Measurements from ENCODE around the gene SPATS2L. TPM values are rescaled to one million over a fixed set of nuclear protein-coding genes. Genes with fewer than 3 reads are reported as not detected.

Gene SPATS2L
- total and polyA plus RNA-seq, 2 experiments from 2014 or later: 159 to 202 TPM

DNA sequence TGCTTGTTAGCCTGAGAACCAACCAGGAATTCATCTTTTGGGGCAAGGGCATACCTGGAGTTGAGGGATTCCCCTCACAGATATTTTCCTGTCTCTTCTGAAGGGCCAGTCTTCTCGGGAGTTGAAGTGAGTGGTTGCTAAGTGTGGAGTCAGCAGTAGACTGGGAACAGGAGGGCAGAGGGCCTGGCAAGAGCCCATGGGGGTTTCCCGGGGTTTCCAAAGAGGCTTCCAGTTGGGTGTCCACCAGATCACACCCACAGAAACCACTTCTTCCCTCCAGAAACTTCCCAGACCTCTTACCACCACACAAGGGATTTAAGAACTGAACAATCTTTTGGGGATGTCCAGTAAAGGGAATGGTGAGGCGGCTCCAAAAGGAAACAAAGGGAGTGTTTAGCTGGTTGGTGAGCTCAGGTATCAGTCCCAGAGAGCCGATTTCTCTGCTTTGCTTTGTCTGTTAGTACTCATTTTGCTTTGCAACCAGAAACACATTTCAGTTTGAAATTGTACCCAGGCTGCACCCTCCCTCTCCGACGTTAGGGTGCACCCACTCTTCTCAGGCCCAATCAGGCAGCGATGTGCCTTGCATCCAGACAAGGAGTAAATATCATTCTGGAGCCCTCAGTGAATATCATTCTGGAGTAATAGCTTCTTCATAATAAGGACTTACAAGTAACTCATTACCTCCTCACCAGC, 47.5 kb upstream of the SPATS2L start:
- no peaks in the 10 kb centered on the region for H3K27me3 ChIP-seq
- no peaks in the 10 kb centered on the region for H3K36me3 ChIP-seq (replicated peaks; ENCODE audit: insufficient read depth, low read depth)
- no peaks in the 10 kb centered on the region for H3K9me3 ChIP-seq (ENCODE audit: low read depth)
- 80% methylated on average over 7 of the region's 7 CpGs for WGBS (ENCODE audit: low lambda C conversion rate, missing lambda C conversion rate)
- no peaks in the 10 kb centered on the region for H3K9me2 ChIP-seq (replicated peaks; ENCODE audit: insufficient read depth)
- H2AFZ ChIP-seq: no peak overlapping the region
- no peak overlapping the region for H3K4me3 ChIP-seq
- no peaks in the 10 kb centered on the region for H3K79me2 ChIP-seq
- no peak for DNase-seq (ENCODE audit: low spot score)
- H3K4me1 ChIP-seq (ENCODE audit: insufficient read depth): peaks cover 8% of the 10 kb centered on the region
- H3K4me2 ChIP-seq: peak overlapping the region; percentile 39
- peak overlapping the region; percentile 61 for H3K27ac ChIP-seq
- H4K20me1 ChIP-seq (ENCODE audit: insufficient read depth, poor library complexity, severe bottlenecking): no peaks in the 10 kb centered on the region
- no peak for TF ChIP-seq EZH2phosphoT487 (IDR thresholded peaks at IDR 0.05; ENCODE audit: low read depth, severe bottlenecking, unreplicated experiment)
- TF ChIP-seq EZH2 (IDR thresholded peaks at IDR 0.05; ENCODE audit: borderline replicate concordance): no peak

DNA sequence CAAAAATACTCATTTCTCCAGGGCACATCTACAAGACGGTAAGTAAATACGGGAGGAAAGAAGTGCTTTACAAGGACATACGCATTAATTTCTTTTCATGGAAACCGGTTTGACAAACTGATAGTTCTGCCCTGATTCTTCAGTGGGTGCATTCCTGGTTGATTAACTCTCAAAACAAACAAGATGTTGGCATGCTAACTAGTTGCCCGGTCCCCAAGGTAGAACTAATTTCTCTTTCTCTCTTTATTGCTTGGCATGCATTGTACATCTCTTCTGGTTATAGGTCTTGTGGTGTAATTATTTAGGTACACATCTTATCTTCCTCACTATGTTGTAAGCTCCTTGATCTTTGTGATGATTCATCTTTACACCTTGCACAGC, 46.9 kb upstream of the SPATS2L start:
- Histone ChIP-seq H3K4me3 (no peak overlapping the region), H3K4me1 (ENCODE audit: insufficient read depth) (peaks cover 8% of the 10 kb centered on the region), H2AFZ (no peak overlapping the region), H3K79me2 (no peaks in the 10 kb centered on the region), H4K20me1 (ENCODE audit: insufficient read depth, poor library complexity, severe bottlenecking) (no peaks in the 10 kb centered on the region), H3K27ac (peak overlapping the region; percentile 61), H3K36me3 (replicated peaks; ENCODE audit: insufficient read depth, low read depth) (no peaks in the 10 kb centered on the region), H3K9me2 (replicated peaks; ENCODE audit: insufficient read depth) (no peaks in the 10 kb centered on the region), H3K9me3 (ENCODE audit: low read depth) (no peaks in the 10 kb centered on the region), H3K27me3 (no peaks in the 10 kb centered on the region), H3K4me2 (peak overlapping the region; percentile 39)
- TF ChIP-seq, protein P1, sequence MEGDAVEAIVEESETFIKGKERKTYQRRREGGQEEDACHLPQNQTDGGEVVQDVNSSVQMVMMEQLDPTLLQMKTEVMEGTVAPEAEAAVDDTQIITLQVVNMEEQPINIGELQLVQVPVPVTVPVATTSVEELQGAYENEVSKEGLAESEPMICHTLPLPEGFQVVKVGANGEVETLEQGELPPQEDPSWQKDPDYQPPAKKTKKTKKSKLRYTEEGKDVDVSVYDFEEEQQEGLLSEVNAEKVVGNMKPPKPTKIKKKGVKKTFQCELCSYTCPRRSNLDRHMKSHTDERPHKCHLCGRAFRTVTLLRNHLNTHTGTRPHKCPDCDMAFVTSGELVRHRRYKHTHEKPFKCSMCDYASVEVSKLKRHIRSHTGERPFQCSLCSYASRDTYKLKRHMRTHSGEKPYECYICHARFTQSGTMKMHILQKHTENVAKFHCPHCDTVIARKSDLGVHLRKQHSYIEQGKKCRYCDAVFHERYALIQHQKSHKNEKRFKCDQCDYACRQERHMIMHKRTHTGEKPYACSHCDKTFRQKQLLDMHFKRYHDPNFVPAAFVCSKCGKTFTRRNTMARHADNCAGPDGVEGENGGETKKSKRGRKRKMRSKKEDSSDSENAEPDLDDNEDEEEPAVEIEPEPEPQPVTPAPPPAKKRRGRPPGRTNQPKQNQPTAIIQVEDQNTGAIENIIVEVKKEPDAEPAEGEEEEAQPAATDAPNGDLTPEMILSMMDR (IDR thresholded peaks at IDR 0.05; ENCODE audit: poor library complexity): no peak
- 53% methylated on average over 5 of the region's 5 CpGs for WGBS (ENCODE audit: low lambda C conversion rate, missing lambda C conversion rate)
- DNase-seq (ENCODE audit: low spot score): peak; percentile 25

DNA sequence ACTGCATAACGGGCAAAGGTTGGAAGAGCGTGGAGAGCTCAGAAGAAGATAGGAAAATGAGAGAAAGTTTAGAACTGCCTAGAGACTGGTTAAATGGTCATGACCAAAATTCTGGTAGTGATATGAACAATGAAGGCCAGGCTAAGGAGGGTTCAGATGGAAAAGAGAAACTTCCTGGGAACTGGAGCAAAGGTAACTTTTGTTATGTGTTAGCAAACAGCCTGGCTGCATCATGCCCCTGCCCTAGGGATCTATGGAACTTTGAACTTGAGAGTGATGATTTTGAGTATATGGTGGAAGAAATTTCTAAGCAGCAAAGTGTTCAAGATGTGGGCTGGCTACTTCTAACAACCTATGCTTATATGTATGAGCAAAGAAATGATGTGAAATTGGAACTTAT, 44.4 kb upstream of the SPATS2L start:
- no peaks in the 10 kb centered on the region for H3K79me2 ChIP-seq
- no peak overlapping the region for H3K4me3 ChIP-seq
- no peaks in the 10 kb centered on the region for H3K27me3 ChIP-seq
- H3K9me3 ChIP-seq (ENCODE audit: low read depth): no peaks in the 10 kb centered on the region
- H3K4me1 ChIP-seq (ENCODE audit: insufficient read depth): peaks cover 8% of the 10 kb centered on the region
- no peaks in the 10 kb centered on the region for H4K20me1 ChIP-seq (ENCODE audit: insufficient read depth, poor library complexity, severe bottlenecking)
- H3K4me2 ChIP-seq: no peak overlapping the region
- no peak for TF ChIP-seq EZH2phosphoT487 (IDR thresholded peaks at IDR 0.05; ENCODE audit: low read depth, severe bottlenecking, unreplicated experiment)
- TF ChIP-seq EZH2 (IDR thresholded peaks at IDR 0.05; ENCODE audit: borderline replicate concordance): no peak
- TF ChIP-seq, protein P1 (IDR thresholded peaks at IDR 0.05; ENCODE audit: poor library complexity): no peak
- H2AFZ ChIP-seq: no peak overlapping the region
- no peak for DNase-seq (ENCODE audit: low spot score)
- no peaks in the 10 kb centered on the region for H3K36me3 ChIP-seq (replicated peaks; ENCODE audit: insufficient read depth, low read depth)
- no peak overlapping the region for H3K27ac ChIP-seq
- no peaks in the 10 kb centered on the region for H3K9me2 ChIP-seq (replicated peaks; ENCODE audit: insufficient read depth)
- WGBS (ENCODE audit: low lambda C conversion rate, missing lambda C conversion rate): 97% methylated on average over 2 of the region's 2 CpGs

DNA sequence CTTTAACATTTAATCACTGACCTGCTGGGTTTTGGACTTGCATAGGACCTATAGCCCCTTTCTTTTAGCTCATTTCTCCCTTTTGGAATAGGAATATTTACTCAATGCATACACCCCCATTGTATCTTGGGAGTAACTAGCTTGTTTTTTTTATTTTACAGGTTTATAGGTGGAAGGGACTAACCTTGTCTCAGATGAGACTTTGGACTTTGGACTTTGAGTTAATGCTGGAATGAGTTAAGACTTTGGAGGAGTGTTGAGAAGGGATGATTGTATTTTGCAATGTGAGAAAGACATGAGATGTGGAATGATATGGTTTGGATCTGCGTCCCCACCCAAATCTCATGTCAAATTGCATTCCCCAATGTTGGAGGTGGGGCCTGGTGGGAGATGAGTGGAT, 43.2 kb upstream of the SPATS2L start:
- Histone ChIP-seq H3K27ac (no peak overlapping the region), H2AFZ (no peak overlapping the region), H3K27me3 (no peaks in the 10 kb centered on the region), H3K9me2 (replicated peaks; ENCODE audit: insufficient read depth) (no peaks in the 10 kb centered on the region), H3K4me2 (no peak overlapping the region), H3K36me3 (replicated peaks; ENCODE audit: insufficient read depth, low read depth) (no peaks in the 10 kb centered on the region), H3K4me3 (no peak overlapping the region), H3K9me3 (ENCODE audit: low read depth) (no peaks in the 10 kb centered on the region), H3K79me2 (no peaks in the 10 kb centered on the region), H3K4me1 (ENCODE audit: insufficient read depth) (peaks cover 8% of the 10 kb centered on the region), H4K20me1 (ENCODE audit: insufficient read depth, poor library complexity, severe bottlenecking) (no peaks in the 10 kb centered on the region)
- TF ChIP-seq, protein P1 (IDR thresholded peaks at IDR 0.05; ENCODE audit: poor library complexity): no peak
- TF ChIP-seq EZH2phosphoT487 (IDR thresholded peaks at IDR 0.05; ENCODE audit: low read depth, severe bottlenecking, unreplicated experiment): no peak
- TF ChIP-seq EZH2 (IDR thresholded peaks at IDR 0.05; ENCODE audit: borderline replicate concordance): no peak
- no peak for DNase-seq (ENCODE audit: low spot score)
- WGBS (ENCODE audit: low lambda C conversion rate, missing lambda C conversion rate): 100% methylated on average over 1 of the region's 1 CpG
